Panc1 (cell line): Measurements from ENCODE around the gene GMEB2. TPM values are rescaled to one million over a fixed set of nuclear protein-coding genes. Genes with fewer than 3 reads are reported as not detected.

Experiments used
- ATAC-seq: fragments of 200-7000 bp; cut with Tn5 transposase; 2 replicates; pipeline ENCODE4 v1.9.1; 2020; ENCODE audit warnings: mild to moderate bottlenecking, moderate library complexity
- BruUV-seq: library from RNA; stranded (reverse); fragments of 400-500 nt; replicated peaks from 2 replicates; lab custom pipeline; 2021; lab: Mats Ljungman, UMichigan
- CTCF ChIA-PET: fragments of 300-600 bp; sonication (Branson Sonifier 250); formaldehyde crosslinking; loops from one replicate; lab custom pipeline; 2022; ENCODE audit warnings: antibody characterized with exemption; lab: Charles Lee
- POLR2A ChIA-PET: fragments of 300-600 bp; sonication (Branson Sonifier 250); formaldehyde crosslinking; loops from one replicate; lab custom pipeline; 2022; ENCODE audit warnings: antibody characterized with exemption; lab: Charles Lee
- DNase-seq: peaks from one replicate; pipeline ENCODE4 v3.0.0-alpha.2; 2010; ENCODE audit warnings: low read depth, low spot score
- H3K27ac ChIP-seq: 2 replicates; pipeline ENCODE4 v1.5.1; 2011; ENCODE audit warnings: mild to moderate bottlenecking, low read length, inconsistent platforms
- H3K27me3 ChIP-seq: fragments of 200-500 bp; sonication (Bioruptor generic); 2 replicates; pipeline ENCODE4 v1.6.0; 2014; ENCODE audit warnings: low read length, inconsistent platforms; ENCODE audit not compliant: control insufficient read depth, insufficient read depth
- H3K36me3 ChIP-seq: fragments of 200-500 bp; sonication (Bioruptor generic); 2 replicates; pipeline ENCODE4 v1.5.1; 2014; ENCODE audit warnings: inconsistent platforms, mild to moderate bottlenecking, low read length, moderate library complexity; ENCODE audit not compliant: control insufficient read depth, insufficient read depth
- H3K4me1 ChIP-seq: 2 replicates; pipeline ENCODE4 v1.5.1; 2011; ENCODE audit warnings: inconsistent platforms, mild to moderate bottlenecking, low read length, moderate library complexity; ENCODE audit not compliant: control insufficient read depth, insufficient read depth
- H3K4me3 ChIP-seq, 2 experiments: 2 replicates each; pipeline ENCODE4 v1.5.1; 2011 to 2012; ENCODE audit warnings: low read depth in 2 of 2, low read length in 2 of 2, mild to moderate bottlenecking in 2 of 2, inconsistent platforms in 1 of 2, moderate library complexity in 1 of 2
- H3K9me3 ChIP-seq: fragments of 200-500 bp; sonication (Bioruptor generic); 2 replicates; pipeline ENCODE4 v1.5.1; 2014; ENCODE audit warnings: low read depth, mild to moderate bottlenecking, inconsistent platforms, low read length, moderate library complexity; ENCODE audit not compliant: control insufficient read depth, insufficient read depth
- in situ Hi-C: cut with HindIII; loops from 2 replicates; pipeline ENCODE4 v1.10.0; 2016; ENCODE audit warnings: low sequenced_read_pairs, low pct_unique_long_range_greater_than_20kb
- intact Hi-C: fragments of 100-400 bp; cut with micrococcal nuclease; formaldehyde crosslinking; loops from one replicate; pipeline ENCODE4 v1.10.0; 2022; ENCODE audit not compliant: unreplicated experiment
- total RNA-seq: library from RNA; stranded (reverse); gene quantifications from one replicate; pipeline ENCODE4 v1.2.1, GENCODE V29; 2021; ENCODE audit not compliant: unreplicated experiment
- TF ChIP-seq, protein P1 (sequence below), 2 experiments: IDR thresholded peaks; 2 replicates each; pipeline ENCODE4 v1.6.1; 2011 to 2012; ENCODE audit warnings: low read depth in 2 of 2, control low read depth in 1 of 2, low read length in 1 of 2, mild to moderate bottlenecking in 1 of 2, moderate library complexity in 1 of 2; ENCODE audit not compliant: insufficient read depth in 1 of 2
- TF ChIP-seq, protein P2 (sequence below): fragments of 450-650 bp; IDR thresholded peaks from 2 replicates; pipeline ENCODE4 v1.5.1; 2017; ENCODE audit warnings: mild to moderate bottlenecking

GMEB2 gene
- total RNA-seq, 1 experiment from 2014 or later: 13.1 TPM

- BruUV-seq: no TSS peak
- POLR2A ChIA-PET: no interaction called here
- no peak overlapping the region for H3K4me3 ChIP-seq
- DNase-seq (no peak), ATAC-seq (no peak)
- TF ChIP-seq, protein P1, sequence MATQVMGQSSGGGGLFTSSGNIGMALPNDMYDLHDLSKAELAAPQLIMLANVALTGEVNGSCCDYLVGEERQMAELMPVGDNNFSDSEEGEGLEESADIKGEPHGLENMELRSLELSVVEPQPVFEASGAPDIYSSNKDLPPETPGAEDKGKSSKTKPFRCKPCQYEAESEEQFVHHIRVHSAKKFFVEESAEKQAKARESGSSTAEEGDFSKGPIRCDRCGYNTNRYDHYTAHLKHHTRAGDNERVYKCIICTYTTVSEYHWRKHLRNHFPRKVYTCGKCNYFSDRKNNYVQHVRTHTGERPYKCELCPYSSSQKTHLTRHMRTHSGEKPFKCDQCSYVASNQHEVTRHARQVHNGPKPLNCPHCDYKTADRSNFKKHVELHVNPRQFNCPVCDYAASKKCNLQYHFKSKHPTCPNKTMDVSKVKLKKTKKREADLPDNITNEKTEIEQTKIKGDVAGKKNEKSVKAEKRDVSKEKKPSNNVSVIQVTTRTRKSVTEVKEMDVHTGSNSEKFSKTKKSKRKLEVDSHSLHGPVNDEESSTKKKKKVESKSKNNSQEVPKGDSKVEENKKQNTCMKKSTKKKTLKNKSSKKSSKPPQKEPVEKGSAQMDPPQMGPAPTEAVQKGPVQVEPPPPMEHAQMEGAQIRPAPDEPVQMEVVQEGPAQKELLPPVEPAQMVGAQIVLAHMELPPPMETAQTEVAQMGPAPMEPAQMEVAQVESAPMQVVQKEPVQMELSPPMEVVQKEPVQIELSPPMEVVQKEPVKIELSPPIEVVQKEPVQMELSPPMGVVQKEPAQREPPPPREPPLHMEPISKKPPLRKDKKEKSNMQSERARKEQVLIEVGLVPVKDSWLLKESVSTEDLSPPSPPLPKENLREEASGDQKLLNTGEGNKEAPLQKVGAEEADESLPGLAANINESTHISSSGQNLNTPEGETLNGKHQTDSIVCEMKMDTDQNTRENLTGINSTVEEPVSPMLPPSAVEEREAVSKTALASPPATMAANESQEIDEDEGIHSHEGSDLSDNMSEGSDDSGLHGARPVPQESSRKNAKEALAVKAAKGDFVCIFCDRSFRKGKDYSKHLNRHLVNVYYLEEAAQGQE (IDR thresholded peaks at IDR 0.05; ENCODE audit: insufficient read depth in 1 of 2, low read depth in 2 of 2, low read length in 1 of 2): no peak
- no peaks in the 10 kb centered on the region for H3K27me3 ChIP-seq
- H3K36me3 ChIP-seq: no peaks in the 10 kb centered on the region
- no peaks in the 10 kb centered on the region for H3K9me3 ChIP-seq
- intact Hi-C loops: no loop called here
- H3K4me1 ChIP-seq: peaks cover 10% of the 10 kb centered on the region
- in situ Hi-C loops: no loop called here
- H3K27ac ChIP-seq: no peak overlapping the region
- CTCF ChIA-PET: no interaction called here
Measured at GRCh38 chr20:63579017-63579694, 47.7 kb downstream of the GMEB2 start.

- H3K9me3 ChIP-seq: no peaks in the 10 kb centered on the region
- H3K4me1 ChIP-seq: peaks cover 10% of the 10 kb centered on the region
- ChIA-PET POLR2A (no interaction called here), CTCF (no interaction called here)
- in situ Hi-C loops: no loop called here
- no peak overlapping the region for H3K4me3 ChIP-seq
- intact Hi-C loops: no loop called here
- BruUV-seq: no TSS peak
- no peak for DNase-seq
- H3K36me3 ChIP-seq: peaks cover 3% of the 10 kb centered on the region; the same call in 1 of the 2 replicates
- H3K27ac ChIP-seq: no peak overlapping the region
- ATAC-seq: no peak
- TF ChIP-seq, protein P2, sequence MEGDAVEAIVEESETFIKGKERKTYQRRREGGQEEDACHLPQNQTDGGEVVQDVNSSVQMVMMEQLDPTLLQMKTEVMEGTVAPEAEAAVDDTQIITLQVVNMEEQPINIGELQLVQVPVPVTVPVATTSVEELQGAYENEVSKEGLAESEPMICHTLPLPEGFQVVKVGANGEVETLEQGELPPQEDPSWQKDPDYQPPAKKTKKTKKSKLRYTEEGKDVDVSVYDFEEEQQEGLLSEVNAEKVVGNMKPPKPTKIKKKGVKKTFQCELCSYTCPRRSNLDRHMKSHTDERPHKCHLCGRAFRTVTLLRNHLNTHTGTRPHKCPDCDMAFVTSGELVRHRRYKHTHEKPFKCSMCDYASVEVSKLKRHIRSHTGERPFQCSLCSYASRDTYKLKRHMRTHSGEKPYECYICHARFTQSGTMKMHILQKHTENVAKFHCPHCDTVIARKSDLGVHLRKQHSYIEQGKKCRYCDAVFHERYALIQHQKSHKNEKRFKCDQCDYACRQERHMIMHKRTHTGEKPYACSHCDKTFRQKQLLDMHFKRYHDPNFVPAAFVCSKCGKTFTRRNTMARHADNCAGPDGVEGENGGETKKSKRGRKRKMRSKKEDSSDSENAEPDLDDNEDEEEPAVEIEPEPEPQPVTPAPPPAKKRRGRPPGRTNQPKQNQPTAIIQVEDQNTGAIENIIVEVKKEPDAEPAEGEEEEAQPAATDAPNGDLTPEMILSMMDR: peak; percentile 42
- TF ChIP-seq, protein P1 (IDR thresholded peaks at IDR 0.05; ENCODE audit: insufficient read depth in 1 of 2, low read depth in 2 of 2, low read length in 1 of 2): no peak
- no peaks in the 10 kb centered on the region for H3K27me3 ChIP-seq
Measured at GRCh38 chr20:63578224-63579016, 48.5 kb downstream of the GMEB2 start.
